HL-60/S4 treated with phorbol 12-myristate 13-acetate at 8.2 ng/mL for 4 days and 3 days (cell line): ENCODE measurements around the gene RHOT1.
"Not testable (repeated sequence)": the region's sequence is repeated elsewhere in the genome, so short reads cannot be mapped to it uniquely, and the experiment has no call there.

Experiments used
- in situ Hi-C: fragments of 300-500 bp; cut with MboI; formaldehyde crosslinking; loops from 2 replicates; pipeline ENCODE4 v1.15.0; 2022; ENCODE audit warnings: low sequenced_read_pairs

RHOT1 gene

DNA sequence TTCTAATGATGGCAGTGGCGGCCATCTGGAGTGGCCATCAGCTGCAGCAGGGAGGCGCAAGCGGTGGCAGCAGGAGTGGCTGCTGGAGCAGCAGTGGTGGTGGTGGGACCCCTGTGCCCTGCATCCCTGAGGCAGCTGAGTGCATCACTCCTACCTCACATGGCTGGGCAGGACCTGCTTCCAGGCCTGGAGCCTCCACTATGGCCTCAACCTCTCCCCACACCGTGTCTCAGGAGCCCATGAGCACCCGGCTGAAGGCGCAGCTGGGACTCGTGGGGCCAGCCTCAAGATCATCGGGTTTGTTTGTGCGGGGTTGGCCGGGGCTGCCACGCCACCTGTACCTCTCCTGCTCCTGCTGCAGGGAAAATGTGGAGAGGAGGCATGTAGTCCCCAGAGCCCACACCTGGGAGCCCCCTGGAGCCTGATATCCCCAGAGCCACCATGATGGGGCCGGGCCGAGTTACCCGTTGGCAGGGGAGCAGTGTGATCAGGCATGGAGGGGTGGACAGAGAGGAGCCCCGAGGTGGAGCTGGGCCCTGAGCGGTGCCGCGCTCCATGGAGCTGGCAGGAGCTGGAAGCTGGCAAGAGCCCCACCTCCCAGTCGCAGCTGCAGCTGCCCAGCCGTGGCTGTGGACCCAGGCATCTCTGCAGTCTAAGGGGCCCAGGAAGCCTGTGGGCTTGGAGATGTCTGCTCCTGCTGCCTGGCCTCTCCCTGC, 16.7 kb downstream of the RHOT1 start:
- in situ Hi-C loops, result no loop called here

DNA sequence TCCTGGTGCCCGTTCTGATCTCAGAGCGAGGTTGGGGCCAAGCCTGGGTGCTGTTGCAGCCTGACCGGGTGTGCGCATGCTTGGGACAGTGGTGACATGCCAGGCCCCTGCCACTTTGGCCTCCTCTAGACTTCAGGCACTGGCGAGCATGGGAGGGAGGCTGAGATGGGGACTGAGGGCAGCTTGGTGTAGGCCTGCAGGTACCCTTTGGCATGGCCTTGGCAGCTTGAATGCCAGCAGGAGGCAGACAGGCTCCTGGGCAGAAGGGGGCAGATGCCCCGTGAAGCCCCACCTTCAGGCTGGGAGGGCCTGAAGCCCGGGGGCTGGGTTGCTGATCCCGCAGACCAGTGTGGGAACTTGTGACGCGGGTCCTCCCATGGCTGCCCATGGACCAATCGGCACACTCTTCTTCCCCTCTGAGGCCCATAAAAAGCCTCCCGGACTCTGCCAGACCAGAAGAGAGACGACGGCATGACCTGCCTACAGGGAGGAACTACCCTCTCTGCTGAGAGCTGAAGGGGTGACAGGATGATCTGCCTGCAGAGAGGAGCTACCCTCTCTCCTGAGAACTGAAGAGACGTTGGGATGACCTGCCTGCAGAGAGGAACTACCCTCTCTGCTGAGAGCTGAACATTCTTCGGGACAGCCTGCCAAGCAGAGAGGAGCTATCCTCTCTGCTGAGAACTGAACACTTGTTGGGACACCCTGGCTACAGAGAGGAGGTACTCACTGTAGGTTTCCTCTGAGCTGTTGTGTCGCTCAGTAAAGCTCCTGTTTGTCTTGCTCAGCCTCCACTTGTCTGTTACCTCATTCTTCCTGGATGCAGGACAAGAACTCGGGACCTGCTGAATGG, 17.5 kb downstream of the RHOT1 start:
- in situ Hi-C loops, result no loop called here

GRCh38 chr17:32160526-32160925, 18.2 kb downstream of the RHOT1 start:
- in situ Hi-C loops, result no loop called here

DNA sequence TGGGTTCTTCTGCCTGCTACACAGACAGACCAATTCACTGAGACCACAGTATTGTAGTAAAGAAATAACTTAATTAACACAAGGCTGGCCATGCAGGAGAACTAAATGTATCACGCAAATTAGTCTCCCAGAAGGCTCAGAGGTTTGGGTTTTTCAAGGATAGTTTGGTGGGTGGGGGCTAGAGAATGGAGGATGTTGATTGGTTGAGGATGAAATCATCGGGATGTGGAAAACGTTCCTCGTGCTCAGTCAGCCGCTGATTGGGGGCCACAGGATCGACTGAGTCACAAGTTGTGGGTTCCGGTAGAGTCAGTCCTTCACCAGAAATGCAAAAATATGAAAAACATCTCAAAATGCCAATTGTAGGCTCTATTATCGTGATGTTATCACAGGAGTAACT, 18.7 kb downstream of the RHOT1 start:
- in situ Hi-C loops, result no loop called here

GRCh38 chr17:32161506-32162365, 19.4 kb downstream of the RHOT1 start:
- in situ Hi-C loops, result no loop called here

- in situ Hi-C loops, result no loop called here
Observed at GRCh38 chr17:32174889-32175288, 32.6 kb downstream of the RHOT1 start.

GRCh38 chr17:32178679-32179078, 36.4 kb downstream of the RHOT1 start:
- in situ Hi-C loops, result not testable (repeated sequence)

GRCh38 chr17:32179103-32179502, 36.8 kb downstream of the RHOT1 start:
- in situ Hi-C loops, result not testable (repeated sequence)

GRCh38 chr17:32179526-32179925, 37.2 kb downstream of the RHOT1 start:
- in situ Hi-C loops, result not testable (repeated sequence)

- in situ Hi-C loops, result not testable (repeated sequence)
Observed at GRCh38 chr17:32180262-32180661, 38.0 kb downstream of the RHOT1 start.

DNA sequence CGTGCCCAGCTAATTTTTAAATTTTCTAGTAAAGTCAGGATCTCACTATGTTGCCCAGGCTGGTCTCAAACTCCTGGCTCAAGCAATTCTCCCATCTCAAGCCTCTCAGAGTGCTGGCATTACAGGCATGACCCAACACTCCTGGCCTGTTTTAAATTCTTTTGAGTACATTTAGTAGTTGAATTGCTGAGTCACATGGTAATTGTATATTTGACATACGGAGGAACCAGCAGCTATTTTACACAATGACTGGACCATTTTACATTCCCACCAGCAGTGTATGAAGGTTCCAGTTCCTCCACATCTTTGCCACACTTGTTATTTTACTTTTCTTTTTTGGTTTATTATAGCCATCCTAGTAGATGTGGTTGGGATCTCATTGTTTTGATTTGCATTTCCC, 43.6 kb downstream of the RHOT1 start:
- in situ Hi-C loops, result no loop called here

GRCh38 chr17:32187271-32187670, 45.0 kb downstream of the RHOT1 start:
- in situ Hi-C loops, result no loop called here

- in situ Hi-C loops, result no loop called here
Observed at GRCh38 chr17:32189343-32189742, 47.0 kb downstream of the RHOT1 start.

GRCh38 chr17:32191306-32191705, 49.0 kb downstream of the RHOT1 start:
- in situ Hi-C loops, result no loop called here

GRCh38 chr17:32192379-32192778, 50.1 kb downstream of the RHOT1 start:
- in situ Hi-C loops, result no loop called here

DNA sequence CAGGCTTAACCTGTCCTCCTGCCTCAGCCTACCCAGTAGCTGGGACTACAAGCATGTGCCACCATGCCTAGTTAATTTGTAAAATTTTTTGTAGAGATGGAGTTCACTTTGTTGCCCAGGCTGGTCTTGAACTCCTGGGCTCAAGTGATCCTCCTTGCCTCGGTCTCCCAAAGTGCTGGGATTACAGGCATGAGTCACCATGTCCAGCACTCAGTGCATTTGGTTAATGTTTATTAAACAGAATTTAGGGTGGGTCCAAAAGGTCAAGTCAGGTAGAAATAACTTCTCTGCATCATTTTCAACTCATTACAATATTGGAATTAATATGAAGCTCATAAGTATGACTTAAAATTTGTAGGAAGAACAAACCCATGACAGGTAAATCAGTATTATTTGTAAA, 55.7 kb downstream of the RHOT1 start:
- in situ Hi-C loops, result no loop called here

GRCh38 chr17:32206861-32207260, 64.6 kb downstream of the RHOT1 start:
- in situ Hi-C loops, result no loop called here

- in situ Hi-C loops, result no loop called here
Observed at GRCh38 chr17:32208436-32208835, 66.1 kb downstream of the RHOT1 start.

GRCh38 chr17:32209608-32210007, 67.3 kb downstream of the RHOT1 start:
- in situ Hi-C loops, result no loop called here

- in situ Hi-C loops, result no loop called here
Observed at GRCh38 chr17:32211671-32212070, 69.4 kb downstream of the RHOT1 start.

GRCh38 chr17:32215696-32216095, 73.4 kb downstream of the RHOT1 start:
- in situ Hi-C loops, result no loop called here
